ENCODE results near the gene ANAPC5.
A peak's percentile ranks its signal among the peaks of the same experiment; 100 is the strongest.
"Not testable (repeated sequence)": the region's sequence is repeated elsewhere in the genome, so short reads cannot be mapped to it uniquely, and the experiment has no call there.

ANAPC5 gene, protein sequence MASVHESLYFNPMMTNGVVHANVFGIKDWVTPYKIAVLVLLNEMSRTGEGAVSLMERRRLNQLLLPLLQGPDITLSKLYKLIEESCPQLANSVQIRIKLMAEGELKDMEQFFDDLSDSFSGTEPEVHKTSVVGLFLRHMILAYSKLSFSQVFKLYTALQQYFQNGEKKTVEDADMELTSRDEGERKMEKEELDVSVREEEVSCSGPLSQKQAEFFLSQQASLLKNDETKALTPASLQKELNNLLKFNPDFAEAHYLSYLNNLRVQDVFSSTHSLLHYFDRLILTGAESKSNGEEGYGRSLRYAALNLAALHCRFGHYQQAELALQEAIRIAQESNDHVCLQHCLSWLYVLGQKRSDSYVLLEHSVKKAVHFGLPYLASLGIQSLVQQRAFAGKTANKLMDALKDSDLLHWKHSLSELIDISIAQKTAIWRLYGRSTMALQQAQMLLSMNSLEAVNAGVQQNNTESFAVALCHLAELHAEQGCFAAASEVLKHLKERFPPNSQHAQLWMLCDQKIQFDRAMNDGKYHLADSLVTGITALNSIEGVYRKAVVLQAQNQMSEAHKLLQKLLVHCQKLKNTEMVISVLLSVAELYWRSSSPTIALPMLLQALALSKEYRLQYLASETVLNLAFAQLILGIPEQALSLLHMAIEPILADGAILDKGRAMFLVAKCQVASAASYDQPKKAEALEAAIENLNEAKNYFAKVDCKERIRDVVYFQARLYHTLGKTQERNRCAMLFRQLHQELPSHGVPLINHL

DNA sequence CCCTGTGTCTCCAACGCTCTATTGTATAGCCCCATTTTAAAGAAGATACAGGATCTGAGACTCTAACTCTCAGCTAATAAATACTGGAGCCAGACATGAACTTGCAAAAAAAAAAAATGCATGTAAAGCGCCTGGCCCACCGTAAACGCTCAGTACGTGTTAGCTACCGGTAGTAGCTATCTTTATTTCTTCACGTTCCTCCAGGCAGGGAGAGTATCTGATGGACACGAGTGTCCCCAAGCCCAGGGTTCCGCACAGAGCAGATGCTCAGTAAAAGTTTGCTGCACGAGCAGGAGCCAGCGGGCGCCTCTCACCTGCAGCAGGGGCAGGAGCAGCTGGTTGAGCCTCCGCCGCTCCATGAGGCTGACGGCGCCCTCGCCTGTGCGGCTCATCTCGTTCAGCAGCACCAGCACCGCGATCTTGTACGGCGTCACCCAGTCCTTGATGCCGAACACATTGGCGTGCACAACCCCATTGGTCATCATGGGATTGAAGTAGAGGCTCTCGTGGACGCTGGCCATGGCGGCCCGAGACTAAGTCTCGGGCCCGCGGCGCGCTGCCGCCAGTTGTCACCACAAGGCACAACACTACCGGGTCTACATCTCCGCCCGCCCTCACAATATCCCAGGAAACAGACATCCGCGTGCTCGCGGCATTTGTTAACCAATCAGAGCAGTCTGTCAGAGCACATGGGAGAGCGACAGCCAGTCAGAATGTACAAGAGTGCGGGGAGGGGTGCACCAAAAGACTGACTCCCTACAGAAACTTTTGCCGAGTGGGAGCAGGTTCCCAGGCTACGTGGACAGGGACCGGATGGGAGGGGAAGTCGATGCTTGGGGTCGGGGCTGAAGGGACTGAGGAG is at the start of gene ANAPC5:
ANAPC5 (minus strand) TSS at position 592 of the 862 bp plus-strand sequence; CDS start at position 521, 71 bp downstream.
- peak; percentile 74 to 75 for DNase-seq (ENCODE audit: low read depth in 2 of 2)

DNA sequence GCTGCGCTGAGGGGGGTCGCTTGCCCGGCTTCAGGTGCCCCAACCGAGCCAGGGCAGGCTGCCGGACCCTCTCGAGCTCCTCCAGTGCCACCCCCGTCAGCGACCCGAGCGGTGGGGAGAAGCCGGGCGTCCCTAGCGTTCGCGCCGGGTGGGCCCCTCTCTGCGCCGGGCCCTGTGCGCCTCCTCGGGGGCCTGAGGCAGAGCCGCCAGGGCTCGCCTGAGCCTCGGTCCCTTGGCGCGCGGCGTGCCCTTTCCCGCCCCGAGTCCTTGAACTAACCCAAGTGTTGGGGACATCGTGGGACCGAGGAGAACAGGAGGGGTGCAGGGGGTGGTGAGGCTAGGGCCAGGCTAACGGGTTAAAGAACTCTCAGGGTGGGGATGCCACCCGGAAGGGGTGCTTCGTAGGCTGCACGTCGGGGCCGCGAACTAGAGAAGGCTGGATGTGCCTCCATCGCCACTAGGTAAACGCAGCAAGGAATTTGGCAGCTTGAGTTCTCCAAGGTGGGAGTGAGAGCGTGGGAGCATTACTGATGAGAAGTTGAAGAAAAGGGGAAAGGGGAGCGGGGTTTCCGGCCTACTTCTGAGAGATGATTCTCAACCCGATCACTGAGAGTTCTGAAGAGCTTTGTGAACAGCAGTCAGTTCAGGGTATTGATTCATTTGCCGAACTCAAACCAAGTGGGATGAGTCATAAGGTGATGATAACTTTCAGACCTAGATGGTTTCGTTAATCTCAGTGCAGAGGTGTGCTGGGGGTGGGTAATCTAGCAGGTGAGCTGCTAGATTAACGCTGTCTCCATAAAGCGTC is 48.3 kb upstream of the ANAPC5 start:
- peak; percentile 14 to 20 for DNase-seq (ENCODE audit: low read depth in 2 of 2)

DNA sequence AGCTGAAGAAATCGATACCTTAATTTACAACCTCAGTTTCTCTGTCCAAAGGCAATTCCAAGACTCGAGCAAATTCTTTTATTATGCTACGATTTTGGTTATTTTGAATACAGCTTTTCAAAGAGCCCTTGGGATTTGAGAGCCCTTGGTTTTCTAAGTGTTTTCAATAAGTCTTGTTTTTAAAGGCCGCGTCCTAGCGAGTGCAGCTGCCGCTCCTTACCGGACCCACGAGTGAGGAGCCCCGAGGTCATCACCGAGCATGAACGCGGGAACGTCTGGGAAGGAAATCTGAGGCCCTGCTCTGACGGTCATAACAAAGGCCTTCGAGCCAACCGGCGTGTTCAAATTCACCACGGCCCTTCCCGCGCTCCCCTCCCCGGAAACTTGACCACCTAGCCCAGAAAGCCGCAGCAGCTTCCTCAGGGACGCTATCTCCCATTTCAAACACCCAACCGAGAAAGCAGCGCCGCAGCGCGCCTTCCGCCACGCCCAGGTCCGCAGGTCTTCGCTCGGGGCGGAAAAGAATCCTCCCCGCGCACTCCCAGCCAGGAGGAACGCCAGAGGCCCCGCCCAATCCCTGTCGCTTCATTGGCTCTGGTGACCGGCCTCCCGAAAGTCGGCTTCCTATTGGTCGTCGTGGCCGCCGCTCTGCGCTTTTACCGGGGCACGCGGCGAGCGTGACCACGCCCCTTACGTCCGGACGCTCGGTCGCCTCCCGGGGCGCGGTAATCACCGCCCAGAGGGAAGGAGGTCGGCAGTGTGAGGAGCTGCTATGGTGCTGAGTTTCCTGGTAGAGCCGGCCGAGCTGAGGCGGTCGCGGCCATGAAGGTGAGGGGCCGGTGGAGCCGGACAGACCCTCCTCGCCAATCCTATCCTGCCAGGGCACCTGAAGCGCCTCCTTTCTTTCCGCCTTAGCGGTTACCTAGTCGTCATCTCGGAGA is 47.5 kb upstream of the ANAPC5 start, which contains the start of gene RNF34:
RNF34 (plus strand) TSS at position 728 of the 941 bp plus-strand sequence; CDS start at position 823, 95 bp downstream.
- DNase-seq (ENCODE audit: low read depth in 2 of 2): peak; percentile 93 to 94

DNA sequence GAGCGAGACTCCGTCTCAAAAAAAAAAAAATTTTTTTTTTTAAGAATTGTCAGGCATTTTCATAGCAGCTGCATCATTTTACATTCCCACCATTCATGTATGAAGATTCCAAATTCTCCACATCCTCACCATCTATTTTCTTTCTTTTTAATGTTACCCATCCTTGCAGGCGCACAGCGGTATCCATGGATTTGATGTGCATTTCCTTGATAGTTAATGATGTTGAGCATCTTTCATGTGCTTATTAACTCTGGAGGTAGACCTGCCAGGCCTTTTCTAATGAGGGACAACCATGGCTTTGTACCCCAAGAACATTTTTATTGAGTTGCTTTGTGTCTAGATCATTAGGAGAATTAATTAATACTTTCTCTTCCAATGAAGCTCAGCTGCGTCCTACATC is 46.1 kb upstream of the ANAPC5 start:
- DNase-seq (ENCODE audit: low read depth in 2 of 2): no peak

DNA sequence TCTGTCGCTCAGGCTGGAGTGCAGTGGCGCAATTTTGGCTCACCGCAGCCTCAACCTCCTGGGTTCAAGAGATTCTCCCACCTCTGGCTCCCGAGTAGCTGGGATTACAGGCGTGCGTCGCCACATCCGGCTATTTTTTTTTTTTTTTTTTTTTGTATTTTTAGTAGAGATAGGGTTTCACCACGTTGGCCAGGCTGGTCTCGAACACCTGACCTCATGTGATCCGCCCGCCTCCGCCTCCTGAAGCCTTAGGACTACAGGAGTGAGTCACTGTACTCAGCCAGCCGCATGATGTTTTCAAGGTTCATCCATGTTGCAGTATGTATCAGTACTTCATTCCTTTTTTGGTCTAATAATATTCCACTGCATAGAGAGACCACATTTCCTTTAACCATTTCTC is 45.3 kb upstream of the ANAPC5 start:
- DNase-seq (ENCODE audit: low read depth in 2 of 2): no peak

DNA sequence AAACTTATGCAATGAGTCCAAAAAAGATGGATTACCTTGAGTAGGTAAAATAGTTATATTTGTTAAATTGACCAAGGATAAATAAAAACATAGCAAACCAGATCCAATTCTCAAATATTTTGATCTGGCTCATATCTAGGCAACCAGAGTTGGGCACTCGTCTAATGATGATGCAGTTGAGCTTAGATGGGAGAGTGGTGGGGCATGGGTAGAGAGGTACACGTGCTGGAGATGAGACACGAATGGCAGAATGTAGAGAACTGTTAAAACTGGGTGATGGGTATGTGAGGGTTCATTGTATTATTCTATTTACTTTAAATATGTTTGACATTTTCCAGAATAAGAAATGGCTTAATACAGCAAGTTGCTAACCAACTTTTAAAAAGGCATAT is 40.1 kb upstream of the ANAPC5 start:
- no peak for DNase-seq (ENCODE audit: low read depth in 2 of 2)

DNA sequence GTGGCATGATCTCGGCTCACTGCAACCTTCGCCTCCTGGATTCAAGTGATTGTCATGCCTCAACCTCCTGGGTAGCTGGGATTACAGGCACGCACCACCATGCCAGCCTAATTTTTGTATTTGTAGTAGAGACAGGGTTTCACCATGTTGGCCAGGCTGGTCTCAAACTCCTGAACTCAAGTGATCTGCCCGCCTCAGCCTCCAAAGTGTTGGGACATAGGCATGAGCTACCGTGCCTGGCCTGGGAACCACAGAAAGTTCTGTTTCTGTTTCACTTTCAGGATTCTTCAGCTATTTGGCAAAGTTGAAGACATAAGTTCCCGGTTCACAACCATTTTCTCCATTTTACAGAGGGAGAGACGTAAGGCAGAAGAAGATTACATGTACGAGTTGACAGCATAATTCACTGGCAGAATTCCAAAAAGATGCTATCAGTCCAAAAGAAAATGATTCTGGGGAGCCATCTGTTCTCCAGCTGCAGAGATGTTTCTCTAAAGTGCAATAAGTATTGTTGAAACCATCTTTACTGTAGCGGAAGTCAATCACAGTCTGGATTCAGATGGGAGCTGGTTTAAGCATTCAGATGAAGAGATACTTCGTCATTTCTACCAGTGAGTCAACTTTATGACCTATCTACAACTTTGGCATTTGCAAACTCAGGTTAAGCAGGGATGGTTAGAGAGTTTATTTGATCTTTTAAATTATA is 39.6 kb upstream of the ANAPC5 start:
- no peak for DNase-seq (ENCODE audit: low read depth in 2 of 2)

DNA sequence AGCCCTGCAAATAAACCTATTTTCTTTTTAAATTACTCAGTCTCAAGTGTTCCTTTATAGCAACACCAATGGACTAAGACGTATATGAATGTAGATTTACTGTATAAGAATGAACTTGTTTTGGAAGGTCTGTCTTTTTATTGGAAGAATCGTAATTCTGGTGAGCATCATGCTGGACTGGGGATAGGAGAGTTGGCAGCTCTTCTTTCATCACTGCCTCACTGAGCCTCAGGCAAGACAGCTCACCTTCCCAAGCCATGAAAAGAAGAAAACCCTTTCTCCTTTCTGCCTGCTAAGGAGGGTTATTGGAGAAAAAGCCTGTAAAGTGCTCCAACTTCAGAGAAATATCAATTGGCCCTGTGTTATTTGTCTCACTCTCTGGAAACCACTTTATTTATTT is 38.6 kb upstream of the ANAPC5 start:
- DNase-seq (ENCODE audit: low read depth in 2 of 2): no peak

DNA sequence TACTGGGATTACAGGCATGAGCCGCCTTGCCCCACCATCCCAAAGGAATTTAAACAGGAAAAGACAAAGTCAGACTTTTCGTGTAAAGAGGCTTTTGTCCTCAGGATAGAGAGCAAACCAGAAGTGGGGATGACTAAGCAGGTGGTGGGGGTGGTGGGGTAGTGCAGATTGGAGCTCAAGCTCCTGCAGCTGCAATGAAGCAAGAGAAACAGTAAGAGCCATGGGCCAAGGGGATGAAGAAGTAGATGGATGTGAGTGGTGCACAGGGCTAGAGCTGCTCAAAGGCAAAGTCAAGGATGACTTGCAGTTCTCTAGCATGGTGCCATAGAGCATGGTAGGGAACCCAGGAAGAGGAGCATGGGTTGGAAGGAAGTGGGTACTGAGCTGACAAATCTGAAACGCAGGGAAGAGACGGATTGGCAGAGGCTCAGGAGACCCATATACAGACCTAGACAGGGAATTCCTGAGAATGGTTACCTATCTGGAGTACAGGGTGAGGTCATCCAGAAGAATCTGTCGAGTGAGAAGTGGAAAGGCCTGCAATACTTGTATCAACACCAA is 36.3 kb upstream of the ANAPC5 start:
- no peak for DNase-seq (ENCODE audit: low read depth in 2 of 2)

DNA sequence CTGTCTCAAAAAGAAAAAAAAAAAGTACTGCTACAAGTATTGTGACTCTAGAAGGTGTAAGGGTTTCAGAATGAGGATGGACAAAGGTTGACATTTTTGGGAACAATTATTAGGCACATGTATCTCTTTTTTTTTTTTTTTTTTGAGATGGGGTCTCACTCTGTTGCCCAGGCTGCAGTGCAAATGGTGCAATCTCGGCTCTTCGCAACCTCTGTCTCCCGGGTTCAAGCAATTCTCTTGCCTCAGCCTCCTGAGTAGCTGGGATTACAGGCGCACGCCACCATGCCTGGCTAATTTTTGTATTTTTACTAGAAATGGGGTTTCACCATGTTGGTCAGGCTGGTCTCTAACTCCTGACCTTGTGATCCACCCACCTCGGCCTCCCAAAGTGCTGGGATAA is 32.7 kb upstream of the ANAPC5 start:
- DNase-seq (ENCODE audit: low read depth in 2 of 2): not testable (repeated sequence)

DNA sequence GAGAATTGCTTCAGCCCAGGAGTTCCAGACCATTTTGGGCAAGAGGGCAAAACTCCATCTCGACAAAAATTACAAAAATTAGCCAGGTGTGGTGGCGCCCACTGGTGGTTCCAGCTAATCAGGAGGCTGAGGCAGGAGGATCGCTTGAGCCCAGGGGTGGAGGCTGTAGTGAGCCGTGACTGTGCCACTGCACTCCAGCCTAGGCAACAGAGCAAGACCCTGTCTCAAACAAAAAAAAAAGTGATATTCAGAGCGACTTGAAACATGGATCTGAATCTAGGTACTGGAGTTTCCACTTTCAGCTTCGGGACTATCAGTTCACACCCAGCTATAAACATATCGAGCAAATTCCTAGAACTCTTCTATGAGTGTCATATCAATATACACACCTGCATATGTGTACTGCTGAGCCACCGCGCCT is 31.4 kb upstream of the ANAPC5 start:
- DNase-seq (ENCODE audit: low read depth in 2 of 2): no peak

DNA sequence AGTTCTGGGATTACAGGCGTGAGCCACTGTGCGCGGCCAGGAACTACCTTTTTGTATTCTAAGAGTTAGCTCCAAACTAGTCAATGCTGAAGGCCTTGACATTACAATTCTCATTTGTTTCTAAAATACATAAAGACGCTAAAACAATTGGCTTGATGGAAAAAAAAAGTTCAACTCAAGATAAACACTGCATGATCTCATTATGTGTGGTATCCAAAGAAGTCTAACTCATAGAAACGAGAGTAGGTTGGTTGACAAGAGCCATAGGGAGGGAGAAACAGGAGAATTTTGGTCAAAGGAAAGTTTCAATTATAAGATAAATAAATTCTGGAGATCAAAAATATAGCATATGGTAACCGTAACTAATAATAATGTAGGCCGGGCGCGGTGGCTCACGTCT is 27.7 kb upstream of the ANAPC5 start:
- no peak for DNase-seq (ENCODE audit: low read depth in 2 of 2)

DNA sequence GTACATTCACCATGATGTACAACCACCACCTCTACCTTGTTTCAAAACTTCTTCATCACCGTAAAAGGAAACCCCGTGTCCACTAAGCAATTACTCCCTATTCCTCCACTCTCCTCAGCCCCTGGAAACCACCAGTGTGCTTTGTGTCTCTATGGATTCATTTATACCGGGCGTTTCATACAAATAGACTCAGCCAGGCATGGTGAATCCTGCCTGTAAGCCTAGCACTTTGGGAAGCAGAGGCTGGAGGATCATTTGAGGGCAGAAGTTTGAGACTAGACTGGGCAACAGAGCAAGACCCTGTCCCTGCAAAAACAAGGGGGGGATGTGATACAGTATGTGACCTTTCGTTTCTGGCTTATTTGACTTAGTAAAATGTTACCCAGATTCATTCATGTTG is 26.5 kb upstream of the ANAPC5 start:
- DNase-seq (ENCODE audit: low read depth in 2 of 2): no peak

DNA sequence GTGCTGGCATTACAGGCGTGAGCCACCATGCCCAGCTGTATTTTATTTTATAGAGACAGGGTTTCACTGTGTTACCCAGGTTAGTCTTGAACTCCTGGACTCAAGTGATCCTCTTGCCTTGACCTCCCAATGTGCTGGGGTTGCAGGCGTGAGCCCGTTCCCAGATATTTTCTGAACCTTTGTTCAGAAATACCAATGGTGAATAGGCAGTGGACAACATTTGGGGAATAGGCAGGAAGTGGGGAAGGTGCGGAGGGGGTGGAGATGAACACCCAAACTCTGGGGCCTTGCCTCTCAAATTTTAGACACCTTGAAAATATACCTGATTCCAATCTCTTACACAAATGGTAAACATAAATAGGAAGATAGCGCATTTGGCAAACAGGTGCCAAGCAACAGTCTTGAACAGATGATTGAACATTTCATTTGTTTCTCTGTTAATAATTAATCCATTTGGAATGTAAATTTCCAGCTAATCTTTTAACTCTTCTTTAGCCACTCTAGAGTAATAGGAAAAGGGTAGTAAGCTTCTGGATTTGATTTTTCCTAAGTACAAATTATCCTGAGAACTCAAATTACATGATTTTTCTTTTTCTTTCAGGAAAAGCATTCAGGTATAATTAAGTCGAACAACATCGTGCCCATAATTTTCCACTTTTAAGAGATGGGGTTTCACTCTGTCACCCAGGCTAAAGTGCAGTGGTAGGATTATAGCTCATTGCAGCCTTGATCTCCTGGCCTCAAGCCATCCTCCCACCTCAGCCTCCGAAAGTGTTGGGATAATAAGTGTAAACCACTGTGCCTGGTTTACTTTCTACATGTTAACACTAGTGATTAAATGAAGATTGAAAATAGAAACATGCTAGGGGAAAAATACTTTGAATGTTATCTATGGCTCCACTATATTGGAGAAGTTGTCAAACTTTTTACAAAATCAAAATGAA is 24.8 kb upstream of the ANAPC5 start:
- DNase-seq (ENCODE audit: low read depth in 2 of 2): no peak

DNA sequence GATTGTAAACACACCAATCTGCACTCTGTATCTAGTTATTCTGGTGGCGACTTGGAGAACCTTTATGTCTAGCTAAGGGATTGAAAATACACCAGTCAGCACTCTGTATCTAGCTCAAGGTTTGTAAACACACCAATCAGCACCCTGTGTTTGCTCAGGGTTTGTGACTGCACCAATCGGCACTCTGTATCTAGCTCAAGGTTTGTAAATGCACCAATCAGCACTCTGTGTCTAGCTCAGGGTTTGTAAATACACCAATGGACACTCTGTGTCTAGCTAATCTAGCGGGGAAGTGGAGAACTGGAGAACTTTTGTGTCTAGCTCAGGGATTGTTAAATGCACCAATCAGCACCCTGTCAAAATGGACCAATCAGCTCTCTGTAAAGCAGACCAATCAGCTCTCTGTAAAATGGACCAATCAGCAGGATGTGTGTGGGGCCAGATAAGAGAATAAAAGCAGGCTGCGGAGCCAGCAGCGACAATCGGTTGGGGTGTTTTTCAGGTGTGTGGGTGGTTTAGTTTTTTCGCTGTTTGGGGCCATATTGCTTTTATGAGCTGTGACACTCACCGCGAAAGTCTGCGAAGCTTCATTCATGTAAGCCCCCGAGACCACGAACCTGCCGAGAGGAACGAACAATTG is 22.9 kb upstream of the ANAPC5 start:
- DNase-seq (ENCODE audit: low read depth in 2 of 2): not testable (repeated sequence)

DNA sequence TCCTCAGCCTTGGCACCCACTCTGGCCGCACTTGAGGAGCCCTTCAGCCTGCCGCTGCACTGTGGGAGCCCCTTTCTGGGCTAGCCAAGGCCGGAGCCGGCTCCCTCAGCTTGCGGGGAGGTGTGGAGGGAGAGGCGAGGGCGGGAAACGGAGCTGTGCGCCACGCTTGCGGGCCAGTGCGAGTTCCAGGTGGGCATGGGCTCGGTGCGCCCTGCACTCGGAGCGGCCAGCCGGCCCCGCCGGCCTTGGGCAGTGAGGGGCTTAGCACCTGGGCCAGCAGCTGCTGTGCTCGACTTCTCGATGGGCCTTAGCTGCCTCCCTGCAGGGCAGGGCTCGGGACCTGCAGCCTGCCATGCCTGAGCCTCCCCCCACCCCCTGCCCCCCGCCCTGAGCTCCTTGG is 22.1 kb upstream of the ANAPC5 start:
- not testable (repeated sequence) for DNase-seq (ENCODE audit: low read depth in 2 of 2)

DNA sequence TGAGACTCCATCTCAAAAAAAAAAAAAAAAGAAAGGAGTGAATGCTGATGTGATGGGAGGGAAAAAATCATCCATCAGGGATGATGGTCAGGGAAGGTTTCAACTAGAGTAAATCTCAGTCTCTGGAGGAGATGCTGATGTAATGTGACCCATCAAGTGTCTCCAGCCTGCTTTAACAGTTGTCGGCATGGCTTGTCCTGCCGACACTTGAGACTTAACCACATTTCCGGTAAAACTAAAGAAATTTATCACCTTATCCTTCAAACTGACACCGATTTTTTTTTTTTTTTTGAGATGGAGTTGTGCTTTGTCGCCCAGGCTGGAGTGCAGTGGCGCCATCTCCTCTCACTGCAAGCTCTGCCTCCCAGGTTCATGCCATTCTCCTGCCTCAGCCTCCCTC is 21.5 kb upstream of the ANAPC5 start:
- no peak for DNase-seq (ENCODE audit: low read depth in 2 of 2)

All from stimulated activated CD8-positive, alpha-beta memory T cell treated with anti-CD3 and anti-CD28 coated beads, Interleukin-7, amount 100 ng/mL, for 1 hour (primary cell).